HG03060 (cell line): ENCODE measurements around the gene YPEL3.
"Not testable (repeated sequence)": the region's sequence is repeated elsewhere in the genome, so short reads cannot be mapped to it uniquely, and the experiment has no call there.

Experiments used
- ATAC-seq: cut with Tn5 transposase; IDR thresholded peaks from one replicate; pipeline ENCODE4 v1.9.1; 2021; ENCODE audit warnings: low read depth, moderate number of reproducible peaks; ENCODE audit not compliant: unreplicated experiment

The YPEL3 gene, protein sequence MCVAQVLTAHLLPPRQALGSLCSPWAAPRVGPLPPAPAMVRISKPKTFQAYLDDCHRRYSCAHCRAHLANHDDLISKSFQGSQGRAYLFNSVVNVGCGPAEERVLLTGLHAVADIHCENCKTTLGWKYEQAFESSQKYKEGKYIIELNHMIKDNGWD

GRCh38 chr16:30096105-30096861 lies at the start of gene YPEL3:
YPEL3 (minus strand) TSS chr16:30096213; CDS start chr16:30095482, 731 bp downstream.
- ATAC-seq, result no peak

DNA sequence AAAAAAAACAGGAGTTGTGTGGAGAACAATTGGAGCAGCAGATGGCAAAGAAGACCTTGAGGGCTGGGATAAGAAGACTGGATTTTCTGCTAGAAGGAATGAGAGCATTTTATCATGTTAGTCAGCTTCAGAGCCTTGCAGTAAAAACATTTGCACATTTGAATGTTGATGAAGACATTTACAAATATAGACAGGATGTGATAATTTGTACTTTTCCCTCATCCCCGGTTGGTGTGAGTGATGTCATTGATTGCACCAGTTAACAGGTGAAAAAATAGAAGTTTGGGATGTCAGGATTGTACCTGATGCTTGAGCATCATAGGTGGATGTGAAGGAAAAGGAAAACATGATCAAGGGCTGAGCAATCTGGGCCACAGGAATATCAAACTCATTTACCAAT lies 49.6 kb upstream of the YPEL3 start:
- no peak for ATAC-seq

DNA sequence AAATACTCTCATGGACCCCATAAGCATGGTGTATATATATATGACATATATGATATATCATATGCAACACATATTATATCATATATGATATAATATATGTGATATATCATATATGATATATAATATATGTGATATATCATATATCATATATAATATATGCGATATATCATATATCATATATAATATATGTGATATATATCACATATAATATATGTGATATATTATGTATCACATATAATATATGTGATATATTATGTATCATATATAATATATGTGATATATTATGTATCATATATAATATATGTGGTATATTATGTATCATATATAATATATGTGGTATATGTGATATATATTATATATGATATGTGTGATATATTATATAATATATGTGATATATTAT lies 48.9 kb upstream of the YPEL3 start:
- ATAC-seq, result no peak

DNA sequence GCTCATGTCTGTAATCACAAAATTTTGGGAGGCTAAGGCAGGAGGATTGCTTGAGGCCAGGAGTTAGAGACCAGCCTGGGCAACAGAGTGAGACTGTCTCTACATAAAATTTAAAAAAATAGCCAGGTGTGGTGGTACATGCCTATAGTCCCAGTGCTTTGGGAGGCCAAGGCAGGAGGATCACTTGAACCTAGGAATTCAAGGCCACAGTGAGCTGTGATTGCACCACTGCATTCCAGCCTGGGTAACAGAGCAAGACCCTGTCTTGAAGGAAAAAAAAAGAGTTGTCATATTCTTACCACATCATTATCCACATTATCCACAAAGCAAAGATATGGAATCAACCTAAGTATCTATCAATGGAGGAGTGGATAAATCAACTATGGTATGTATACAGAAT lies 48.0 kb upstream of the YPEL3 start:
- ATAC-seq, result no peak

GRCh38 chr16:30143347-30143702 lies 47.3 kb upstream of the YPEL3 start:
- no peak for ATAC-seq

GRCh38 chr16:30142672-30143346 lies 46.8 kb upstream of the YPEL3 start:
- no peak for ATAC-seq

- ATAC-seq, result no peak
These were observed 45.7 kb upstream of the YPEL3 start for GRCh38 chr16:30141750-30142149.

GRCh38 chr16:30139583-30140481 lies 43.8 kb upstream of the YPEL3 start:
- no peak for ATAC-seq

DNA sequence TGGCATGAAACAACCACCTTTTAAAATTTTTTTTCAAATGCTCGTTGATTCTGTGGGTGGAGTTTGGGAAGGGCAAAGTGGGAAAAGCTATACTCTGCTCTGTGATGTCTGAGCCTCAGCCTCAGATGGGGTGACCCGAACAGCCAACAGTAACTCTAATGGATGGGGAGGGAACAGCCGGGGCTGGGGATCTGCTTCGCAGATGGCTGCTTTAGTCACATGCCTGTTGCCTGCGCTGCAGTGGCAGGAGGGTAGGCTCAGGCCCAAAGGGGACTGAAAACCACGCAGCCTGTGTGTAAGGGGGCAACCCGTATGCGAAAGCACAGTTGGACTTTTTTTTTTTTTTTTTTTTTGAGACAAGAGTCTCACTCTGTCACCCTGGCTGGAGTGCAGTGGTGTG lies 41.9 kb upstream of the YPEL3 start:
- no peak for ATAC-seq

DNA sequence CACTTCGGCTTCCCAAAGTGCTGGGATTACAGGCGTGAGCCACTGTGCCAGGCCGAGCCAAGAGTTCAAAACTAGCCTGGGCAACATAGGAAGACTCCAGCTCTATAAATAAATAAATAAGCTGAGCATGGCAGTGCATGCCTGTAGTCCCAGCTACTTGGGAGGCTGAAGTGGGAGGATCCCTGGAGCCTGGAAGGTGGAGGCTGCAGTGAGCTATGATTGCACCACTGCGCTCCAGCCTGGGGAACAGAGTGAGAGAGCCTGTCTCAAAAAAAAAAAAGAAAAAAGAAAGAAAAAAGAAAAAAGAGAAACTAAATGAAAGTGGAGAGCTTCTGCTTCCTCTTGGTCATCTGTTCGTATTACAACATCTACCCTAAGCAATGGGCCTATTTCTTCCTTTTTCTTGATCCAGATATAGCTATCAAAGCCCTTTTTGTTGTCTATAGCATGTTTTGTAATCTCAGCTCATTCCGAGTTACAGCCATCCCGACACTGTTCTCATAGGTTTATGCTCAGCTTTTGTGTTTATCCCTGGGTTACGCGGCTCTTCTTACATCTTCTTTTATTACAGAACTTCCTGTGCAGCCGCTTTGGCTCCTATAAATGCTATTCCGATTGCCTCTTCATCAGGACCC lies 41.1 kb upstream of the YPEL3 start:
- ATAC-seq, result no peak

DNA sequence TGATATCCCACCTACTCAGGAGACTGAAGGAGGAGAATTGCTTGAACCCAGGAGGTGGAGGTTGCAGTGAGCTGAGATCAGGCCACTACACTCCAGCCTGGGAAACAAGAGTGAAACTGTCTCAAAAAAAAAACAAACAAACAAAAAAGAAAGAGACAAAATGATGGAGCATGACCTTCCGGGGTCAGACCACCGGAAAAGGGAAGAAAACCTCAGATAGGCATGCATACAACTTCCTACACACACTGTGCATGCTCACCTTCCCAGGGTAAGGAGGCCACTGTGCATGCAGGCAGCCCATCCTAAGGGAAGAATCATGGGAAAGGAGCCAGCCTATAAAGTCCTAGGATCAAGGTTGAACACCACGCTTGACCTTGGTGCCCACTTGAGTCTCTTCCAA lies 36.6 kb upstream of the YPEL3 start:
- no peak for ATAC-seq

GRCh38 chr16:30131869-30132475 lies 36.0 kb upstream of the YPEL3 start:
- ATAC-seq, result no peak

DNA sequence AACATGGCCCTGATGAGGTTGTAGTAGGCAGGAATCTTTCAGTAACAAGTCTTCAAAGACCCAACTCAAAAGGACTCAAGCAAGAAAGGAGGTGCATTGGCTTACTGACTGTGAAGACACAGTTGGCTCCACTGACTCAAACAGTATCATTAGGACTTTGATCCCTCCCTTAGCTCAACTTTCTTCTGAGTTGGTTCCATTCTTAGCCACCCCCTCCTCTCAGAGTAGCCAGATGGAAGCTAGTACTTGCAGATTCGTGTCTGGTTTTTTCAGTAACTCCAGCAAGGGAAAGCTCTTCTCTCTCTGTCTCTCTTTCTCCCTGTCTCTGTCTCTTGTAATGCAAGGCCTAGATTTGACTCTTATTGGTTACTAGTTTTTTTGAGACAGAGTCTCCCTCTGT lies 32.0 kb upstream of the YPEL3 start:
- ATAC-seq, result no peak

- ATAC-seq, result not testable (repeated sequence)
These were observed 29.7 kb upstream of the YPEL3 start for GRCh38 chr16:30125690-30126089.

DNA sequence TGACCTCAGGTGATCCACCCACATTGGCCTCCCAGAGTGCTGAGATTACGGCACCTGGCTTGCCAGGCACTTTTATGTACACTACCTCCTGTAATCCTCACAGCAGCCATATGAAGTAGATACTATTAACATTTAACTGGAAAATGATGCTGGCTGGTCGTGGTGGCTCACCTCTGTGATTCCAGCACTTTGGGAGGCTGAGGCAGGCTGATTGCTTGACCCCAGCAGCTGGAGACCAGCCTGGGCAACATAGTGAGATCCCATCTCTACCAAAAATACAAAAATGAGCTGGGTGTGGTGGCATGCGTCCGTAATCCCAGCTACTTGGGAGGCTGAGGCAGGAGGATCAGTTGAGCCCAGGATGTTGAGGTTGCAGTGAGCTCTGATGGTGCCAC lies 29.0 kb upstream of the YPEL3 start:
- ATAC-seq, result no peak

DNA sequence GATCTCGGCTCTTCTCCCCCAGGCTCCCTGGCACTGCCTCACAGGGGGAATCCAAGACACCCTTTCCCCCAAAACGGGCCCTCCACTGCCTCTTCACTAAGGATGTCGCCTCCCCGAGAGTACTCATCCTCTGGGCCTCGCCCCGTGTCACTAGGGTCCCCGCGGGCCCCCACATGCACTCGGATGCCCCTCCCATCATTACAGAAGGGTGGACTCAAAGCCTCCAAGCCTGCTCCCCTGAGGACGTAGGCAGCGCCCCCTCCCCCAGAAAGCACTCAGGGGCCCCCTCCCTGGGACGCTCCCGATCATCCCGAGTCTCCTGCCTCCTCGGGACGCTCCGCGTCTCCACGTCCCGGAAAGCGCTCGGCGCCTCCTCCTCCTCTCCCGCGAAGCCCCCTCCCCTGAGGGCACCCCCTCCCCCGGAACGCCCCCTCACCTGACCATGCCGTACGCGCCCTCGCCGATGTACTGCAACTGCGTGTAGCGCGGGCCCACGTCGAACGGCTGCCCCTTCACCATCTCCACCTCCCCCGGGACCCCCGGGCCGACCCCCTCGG lies 26.7 kb upstream of the YPEL3 start:
- no peak for ATAC-seq

DNA sequence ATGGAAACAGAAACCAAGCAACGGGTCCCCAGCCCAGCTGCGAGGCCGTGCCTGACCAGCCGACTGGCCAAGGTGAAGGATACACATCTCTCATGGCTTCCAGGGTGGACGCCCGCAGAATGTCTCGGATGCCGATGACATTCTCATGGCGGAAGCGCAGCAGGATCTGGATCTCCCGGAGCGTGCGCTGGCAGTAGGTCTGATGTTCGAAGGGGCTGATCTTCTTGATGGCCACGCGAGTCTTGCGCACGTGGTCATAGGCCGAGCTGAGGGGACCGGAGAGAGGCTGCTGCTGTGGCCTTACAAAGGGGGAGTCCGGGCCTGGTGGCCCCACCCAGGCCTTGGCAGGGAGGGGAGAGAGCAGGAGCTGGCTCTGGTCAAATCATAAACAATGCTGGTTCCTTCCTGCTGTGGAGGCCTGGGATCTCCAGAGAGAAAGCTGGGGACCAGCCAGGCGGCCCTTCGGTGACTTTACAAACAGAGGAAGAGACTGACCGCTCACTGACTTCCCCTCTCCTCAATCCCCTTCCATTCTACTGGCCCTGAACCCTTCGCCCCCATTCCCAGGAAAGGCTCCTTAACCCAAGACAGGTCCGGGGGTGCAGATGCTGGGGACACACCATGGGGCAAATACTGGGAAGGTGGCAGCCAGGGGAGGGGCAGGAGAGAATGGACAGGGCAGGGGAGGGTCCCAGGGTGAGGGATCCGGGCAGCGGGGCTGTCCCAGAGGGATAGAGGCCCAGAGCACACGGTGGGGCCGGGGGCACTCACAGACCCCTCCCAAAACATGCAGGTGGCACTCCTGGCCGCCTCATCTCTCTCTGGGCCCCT lies 25.9 kb upstream of the YPEL3 start:
- no peak for ATAC-seq

DNA sequence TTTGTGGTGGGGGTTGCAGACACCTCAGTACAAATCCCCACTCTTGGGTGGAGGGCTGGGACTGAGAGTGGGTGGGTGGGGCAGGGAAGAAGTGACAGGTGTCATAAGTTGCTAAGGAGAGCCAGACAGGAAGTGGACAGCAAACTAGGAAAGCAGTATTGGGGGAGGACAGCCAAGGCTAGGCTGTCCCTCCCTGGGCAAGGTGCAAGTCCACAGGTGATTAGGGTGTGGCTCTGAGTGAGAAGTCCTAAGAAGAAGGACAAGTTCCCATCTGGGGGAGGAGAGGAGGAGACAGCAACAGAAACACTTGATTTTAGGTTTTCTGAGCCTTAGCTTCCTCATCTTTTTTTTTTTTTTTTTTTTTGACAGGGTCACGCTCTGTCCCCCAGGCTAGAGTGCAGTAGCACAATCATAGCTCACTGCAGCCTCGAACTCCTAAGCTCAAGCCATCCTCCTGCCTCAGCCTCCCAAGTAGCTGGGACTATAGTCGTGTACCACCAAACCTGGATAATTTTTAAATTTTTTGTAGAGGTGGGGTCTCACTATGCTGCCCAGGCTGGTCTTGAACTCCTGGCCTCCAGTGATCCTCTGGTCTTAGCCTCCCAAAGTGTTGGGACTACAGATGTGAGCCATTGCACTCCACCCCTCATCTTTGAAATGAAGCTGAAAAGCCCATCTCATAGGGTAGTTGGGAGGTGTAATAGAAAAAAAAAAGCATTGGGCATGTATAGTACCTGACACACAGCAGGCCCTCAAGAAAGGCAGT lies 24.5 kb upstream of the YPEL3 start:
- no peak for ATAC-seq
